HG03135 (cell line): Measurements from ENCODE around the gene STARD13.

Experiments
- ATAC-seq: cut with Tn5 transposase; IDR thresholded peaks from one replicate; pipeline ENCODE4 v1.9.1; 2021; ENCODE audit warnings: mild to moderate bottlenecking, moderate library complexity; ENCODE audit not compliant: unreplicated experiment

Gene STARD13

DNA sequence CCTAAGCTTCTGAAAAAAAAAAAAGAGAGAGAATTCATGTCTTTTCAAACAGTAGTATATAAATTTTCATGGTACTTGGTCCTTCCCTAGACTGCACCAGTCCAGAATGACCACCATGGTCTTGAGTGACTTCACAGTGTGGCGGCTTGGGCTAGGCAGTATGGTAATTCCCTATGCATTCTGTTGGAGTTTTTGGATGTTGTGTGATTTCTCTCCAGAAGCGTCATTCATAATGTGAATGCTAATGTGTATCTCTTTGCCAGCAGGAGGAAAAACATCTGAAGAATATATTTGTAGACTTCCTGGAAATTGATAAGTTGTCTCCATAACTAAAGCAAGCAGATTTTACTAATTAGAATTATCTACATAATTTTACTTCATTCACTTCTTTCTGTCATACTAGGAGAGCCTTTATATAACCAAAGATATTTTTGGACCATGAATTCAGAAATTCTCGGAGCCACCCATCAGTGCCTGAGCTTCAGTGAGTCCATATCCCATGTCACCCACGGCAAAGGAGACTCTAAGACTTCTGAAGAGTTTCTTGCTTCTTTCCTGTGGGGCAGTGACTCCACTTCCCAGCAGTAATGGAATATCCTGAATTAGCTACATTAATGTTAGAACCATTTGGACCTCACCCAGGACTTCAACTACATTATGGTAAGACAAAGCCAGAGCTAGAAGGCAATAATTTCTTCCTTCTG is 8.4 kb downstream of the STARD13 start:
- no peak for ATAC-seq

DNA sequence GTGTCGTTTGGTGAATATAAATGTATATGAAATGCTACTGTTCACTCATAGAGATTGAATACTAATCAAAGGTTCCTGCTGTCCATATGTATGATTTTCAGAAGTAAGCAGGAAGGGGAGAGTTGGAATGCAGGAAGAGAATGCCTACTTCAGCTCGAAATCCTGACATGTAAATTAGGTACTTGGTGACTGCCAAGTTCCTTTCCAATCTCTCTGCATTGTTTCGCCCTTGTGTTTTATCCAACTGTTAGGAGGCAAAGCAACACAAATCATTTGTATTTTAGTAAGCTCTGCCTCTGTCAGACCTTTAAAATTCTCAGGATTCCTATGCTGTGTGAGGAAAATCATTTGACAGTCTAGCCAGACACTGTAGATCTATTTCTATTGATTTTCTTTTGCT is 9.0 kb downstream of the STARD13 start:
- no peak for ATAC-seq

DNA sequence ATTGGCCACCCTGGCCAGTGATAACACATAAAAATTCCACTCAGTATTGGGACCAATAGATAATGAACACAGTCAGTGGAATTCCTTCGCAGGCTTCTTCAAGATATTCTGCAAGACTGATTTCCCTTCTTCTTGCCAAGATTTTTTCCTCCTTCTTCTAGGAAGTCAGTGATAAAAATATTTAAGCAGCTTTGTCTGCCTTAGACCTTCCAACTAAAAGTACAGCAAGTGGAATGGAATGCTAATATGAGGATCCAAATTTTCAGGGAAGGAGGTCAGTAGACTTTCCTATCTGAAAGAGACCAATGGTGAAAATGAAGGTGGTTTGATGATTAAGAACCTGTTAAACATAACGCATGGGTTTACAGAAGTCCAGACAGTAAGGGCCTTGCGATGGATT is 9.6 kb downstream of the STARD13 start:
- no peak for ATAC-seq

DNA sequence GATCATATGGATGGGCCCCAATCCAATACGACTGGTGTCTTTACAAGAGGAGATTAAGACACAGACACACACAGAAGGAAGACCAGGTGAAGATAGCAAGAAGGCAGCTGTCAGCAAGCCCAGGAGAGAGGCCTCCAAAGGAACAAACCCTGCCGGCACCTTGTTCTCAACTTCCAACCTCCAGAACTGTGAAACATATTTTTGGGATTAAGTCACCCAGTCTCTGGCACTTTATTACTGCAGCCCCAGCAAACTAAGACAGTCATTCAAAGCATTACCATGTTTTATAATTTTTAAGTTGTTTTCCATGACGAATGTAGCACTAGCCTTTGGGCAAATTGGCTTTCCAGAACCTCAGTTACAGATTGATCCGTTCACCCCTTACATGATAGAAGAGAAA is 11.3 kb downstream of the STARD13 start:
- no peak for ATAC-seq

DNA sequence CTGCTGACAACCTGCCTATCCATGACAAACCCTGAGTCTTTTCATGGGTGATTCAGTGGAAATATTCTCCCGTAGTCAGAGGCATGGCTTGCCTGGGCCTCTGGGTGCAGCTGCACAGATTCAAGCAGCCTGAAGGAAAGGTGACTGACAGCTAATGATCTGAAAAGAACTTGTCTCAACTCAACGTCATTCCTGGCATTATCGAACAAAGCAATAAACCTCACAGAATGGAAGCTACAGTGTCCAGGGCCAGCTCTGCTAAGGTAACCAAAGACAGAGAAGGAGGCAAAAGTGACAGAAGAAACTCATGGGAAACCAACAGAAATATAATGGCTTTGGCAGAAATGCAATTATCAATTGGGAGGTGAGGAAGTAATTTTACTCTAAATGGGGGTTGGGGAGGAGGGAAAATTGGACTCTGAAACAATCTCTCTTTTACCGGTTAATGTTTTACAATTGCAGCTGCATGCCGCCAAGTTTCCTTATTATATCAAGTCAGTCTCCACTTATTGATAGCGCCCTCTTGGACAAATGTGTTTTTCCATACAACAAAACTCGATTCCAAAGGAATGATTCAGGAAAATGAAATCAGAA is 12.9 kb downstream of the STARD13 start:
- ATAC-seq: no peak

DNA sequence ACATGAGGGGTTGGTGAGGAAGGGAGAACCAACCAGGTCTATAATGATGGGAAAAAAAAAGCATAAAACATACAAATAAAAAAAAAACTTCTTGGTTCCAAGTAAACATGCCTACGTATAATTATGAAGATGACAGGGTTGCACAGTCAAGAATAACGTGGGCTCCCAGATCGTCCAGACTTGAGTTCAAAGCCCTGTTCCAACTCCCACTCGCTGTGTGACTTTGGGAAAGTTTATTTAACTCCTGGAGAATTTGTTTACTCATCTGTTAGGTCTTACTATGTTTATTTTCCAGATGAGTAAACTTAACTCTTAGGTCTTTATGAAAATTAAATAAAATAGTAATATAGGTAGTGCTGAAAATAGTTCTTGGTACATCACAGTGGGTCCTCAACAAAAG is 13.8 kb downstream of the STARD13 start:
- no peak for ATAC-seq

DNA sequence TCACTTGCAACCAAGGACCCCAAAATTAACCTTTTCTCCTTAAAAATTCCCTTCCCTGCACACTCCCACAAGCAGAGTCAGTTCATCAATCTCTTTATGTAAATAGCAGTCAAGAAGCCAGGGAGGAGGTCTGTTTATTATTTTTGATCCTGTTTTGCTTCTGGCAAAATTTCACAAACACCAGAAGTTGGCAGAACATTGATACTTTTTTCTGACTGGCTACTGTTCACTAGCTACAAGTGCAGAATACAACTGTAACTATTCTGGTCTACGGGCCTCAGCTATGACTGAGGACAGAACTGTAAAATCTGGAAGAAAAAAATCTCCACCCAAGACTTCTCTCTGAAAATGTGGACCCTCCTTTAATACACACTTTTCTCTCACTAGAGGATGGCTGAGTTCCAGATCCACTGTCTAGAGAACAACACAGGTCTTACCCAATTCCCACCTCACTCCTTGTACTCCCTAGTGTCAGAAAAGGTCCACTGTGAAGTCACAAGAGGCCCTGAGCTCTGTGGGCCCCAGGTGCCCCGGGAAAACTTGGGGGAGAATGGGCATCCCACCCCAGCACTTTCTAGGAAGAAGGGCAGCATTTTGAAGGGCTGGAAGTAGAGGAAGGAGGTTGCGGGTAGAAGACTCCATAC is 14.5 kb downstream of the STARD13 start:
- no peak for ATAC-seq

DNA sequence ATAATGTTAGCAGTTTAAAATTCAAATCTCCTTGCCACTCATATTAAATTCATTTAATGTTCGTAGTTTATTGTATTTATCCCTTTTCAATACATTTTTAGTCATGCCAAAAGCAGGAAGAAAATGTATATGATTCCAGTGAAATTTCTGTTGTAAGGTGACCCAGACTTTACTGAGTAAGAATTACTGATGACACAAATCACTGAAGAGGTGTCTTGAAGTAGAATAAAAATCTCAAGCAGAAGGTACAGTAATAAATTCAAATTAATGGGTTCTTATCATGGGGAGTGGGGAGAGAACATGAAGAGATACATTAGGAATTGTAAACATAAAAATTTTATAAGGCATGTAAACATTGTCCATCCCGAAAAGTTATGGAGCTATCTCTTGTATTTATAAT is 19.9 kb downstream of the STARD13 start:
- ATAC-seq: no peak

DNA sequence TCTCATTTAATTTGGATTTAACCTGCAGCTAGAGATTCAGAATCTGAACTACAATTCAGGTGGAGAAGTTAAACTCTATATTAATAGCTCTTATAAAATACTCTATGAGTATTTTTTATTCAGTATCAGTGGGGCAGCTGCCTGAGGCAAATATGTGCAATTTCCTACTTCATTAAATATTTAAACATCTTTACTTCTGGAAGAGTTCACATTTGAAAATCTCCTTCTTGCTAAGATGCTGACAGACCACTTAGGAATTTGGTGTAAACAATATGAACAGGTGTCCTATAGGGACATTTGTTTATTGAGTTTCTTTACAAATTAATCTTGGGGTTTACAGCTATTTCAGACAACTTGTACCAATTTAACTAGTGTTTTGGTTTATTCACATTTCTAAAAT is 20.4 kb downstream of the STARD13 start:
- no peak for ATAC-seq

DNA sequence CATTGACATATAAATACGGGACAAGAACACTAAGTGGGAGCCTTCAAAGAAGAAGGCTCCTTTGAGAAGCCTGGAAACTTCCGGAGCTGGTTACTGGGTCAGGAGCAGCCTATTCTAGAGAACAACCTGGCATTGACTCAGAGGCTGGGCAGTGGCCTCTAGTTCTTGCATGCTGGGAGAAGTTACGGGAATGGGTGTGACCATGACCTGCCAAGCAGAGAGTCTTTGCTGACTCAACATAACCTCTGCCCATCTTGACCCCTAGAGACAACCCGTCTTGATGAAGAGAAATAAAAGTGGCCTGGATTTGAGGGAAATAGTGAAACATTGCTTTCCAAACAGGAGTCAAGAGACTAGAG is 21.0 kb downstream of the STARD13 start:
- no peak for ATAC-seq

DNA sequence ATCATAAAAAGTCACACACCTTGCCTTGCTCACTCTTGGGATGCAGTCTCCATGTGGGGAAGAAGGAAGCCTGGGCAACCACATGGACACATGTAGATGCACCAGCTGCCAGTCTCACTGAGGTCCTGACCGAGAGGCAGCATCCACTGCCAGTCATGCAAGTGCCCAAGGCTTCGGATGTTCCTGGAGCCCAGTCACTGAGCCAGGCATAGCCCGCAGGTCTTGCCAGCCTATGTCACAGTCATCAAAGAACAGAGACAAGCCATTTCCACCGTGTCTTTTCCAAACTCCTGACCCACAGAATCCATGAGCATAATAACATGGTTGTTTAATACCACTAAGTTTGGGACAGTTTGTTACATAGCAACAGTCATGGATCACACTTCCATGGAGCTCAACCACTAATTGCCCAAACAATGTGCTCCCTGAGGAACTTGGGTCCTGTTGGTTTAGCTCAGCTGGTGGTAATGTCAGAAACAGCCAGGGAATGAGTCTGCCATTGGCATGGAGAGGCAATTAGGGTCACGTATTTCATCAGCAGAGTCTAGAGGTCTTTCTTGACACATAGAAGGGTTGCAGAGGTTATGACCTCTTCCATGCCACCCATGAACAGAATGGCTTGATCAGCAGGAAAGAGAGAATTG is 21.5 kb downstream of the STARD13 start:
- ATAC-seq: no peak

DNA sequence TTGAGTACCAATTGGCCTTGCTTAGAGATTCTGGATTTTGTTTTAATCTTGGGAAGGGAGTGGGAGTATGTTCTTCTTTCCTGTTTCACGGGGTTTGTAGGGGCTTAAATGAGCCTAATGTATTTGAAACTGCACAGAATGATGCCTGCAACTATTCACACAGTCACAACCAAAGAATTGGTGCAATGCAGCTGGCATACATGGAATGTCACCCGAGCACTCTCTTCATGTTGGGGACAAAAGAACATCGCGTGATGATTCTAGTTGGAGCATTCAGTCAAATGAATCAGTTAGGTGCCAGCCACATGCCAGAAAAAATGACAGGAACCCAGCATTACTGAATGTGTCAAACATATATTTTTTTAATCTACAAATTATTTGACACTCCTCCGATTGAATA is 22.1 kb downstream of the STARD13 start:
- ATAC-seq: no peak

DNA sequence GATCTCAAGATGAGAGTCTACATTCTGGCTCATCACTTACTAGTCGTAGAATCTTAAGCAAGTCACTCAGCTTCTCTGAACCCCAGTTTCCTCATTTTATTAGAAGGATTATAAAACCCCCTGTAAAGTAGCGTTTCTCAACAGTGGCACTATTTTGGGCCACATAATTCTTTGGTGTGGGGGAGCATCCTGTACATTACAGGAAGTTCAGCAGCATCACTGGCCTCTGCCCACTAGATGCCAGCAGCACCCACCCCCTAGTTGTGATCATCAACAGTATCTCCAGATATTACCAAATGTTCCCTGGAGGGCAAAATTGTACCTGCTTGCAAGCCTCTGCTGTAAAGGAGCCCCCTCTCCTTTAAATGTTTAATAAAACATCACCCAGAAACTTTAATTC is 22.6 kb downstream of the STARD13 start:
- ATAC-seq: no peak

DNA sequence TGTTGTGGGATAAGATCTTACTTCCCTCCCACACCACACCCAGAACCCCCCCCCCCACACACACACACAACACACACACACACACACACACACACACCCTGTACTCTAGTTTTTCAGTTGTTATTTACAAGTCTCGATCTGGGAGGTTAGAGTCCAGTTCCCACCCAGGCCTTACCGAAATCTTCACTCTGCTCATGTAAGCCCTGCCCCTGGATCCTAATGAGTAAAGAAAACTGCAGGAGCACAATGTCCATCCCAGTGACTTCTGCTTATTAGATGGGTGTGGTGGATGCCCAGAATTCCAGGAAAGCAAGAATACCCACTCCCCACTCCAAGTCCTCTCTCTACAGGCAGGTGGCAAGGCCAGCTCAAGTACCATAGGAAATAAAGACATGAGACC is 23.0 kb downstream of the STARD13 start:
- no peak for ATAC-seq

DNA sequence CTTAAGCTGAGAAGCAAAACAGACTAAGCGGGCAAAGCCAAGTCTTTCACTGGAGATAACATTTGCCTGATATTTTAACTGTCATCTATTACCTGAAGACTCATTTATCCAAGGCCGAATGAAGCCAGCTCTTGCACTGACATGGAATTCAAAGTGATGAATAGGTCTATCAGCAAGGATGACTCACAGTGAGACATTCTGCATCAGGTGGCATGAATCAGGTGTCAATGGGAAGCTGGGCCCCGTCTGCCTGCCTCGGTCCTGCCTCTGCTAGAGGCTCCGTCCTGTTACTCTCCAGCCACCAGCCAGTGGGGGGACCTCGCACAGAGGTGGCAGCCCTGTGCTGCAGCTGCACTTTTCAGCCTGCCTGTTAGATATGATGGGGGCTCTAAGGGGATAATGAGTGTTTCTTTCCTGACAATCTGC is 23.5 kb downstream of the STARD13 start:
- no peak for ATAC-seq

DNA sequence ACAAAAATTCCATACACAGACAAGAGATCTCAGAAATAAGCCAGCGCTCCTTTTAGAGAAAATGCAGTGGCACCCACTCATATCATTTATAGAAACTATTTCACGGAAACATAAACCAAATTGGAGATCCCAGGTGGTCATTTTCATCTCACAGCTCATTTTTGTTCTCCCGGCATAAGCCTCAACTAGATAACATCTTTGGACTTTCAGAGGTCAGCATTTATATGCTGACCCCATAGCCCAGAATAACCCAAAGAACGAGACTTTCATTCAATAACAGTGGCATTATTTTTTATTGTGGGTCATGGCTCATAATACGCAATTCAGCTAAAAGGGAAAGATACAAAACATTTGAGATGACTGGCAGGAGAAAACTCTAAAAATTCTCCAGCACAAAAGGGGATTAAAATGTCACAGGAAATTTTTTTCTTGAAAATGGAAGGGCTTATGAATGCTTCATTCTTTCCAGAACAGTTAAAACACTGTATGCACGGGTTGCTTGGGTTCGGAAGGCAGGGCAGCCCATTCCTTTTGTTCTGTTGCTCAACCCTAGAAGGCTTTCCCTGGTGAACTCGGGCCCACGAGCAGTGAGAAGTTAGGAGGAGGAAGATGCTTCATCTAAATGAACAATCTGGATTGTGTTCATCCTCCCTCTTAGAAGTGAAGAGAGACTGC is 24.0 kb downstream of the STARD13 start:
- no peak for ATAC-seq

DNA sequence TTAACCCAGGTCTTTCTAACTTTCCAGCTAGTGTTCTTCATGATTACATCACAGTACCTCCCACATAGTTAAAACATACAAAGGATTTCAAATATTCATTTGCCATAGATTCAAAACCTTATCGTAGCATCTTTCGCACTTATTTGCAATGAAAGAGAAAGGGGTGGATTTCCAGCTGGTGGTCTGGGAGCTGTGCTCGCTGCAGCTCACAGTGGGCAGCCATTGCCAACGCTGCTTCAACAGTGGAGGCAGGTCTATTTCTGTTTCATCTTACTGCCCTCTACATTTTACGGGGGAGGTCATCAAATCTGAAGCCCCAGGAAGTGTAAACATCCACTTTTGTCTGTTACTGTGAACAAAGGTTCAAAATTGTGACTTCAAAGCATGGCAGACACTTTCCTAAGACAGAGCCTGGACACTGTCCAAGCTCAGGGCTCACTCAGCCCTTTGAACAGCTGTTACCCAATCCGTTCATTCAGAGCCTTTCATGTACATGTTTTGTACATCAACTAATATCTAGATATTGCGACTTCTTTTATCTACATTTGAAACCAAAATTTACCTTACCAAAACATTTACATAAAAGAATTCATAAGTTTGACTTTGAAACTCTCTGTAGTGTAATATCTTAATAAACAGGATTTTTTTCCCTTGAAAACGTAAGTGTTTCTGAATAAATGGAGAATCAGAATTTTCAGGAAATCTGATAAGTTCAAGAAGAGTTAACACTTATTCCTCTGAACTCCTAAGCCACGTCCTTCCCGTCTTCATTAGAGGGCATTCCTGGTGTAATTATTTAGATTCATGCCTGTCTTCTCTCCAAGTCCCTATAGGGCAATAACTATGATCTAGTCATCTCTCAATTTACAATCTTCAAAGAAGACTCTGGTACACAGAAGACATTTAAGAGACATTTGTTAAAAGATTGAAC is 25.1 kb downstream of the STARD13 start:
- no peak for ATAC-seq

DNA sequence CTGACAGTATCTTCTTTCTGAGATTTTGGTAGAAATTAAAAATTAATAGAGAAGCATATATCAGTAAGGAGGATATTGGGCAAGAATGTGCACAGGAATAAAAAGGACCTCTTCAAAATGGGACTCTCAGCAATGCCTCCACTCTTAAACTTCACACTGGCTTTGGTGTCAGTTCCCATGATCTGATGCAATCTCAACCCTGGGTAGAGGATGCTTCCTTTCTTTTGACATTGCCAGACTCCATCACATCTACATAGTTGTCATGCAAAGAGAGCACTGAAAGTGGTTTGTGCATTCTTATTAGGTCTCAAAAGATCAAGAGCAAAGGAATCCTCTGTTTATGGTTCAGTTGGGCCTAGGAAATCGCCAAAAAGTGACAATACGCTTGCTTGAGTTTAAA is 26.3 kb downstream of the STARD13 start:
- no peak for ATAC-seq

DNA sequence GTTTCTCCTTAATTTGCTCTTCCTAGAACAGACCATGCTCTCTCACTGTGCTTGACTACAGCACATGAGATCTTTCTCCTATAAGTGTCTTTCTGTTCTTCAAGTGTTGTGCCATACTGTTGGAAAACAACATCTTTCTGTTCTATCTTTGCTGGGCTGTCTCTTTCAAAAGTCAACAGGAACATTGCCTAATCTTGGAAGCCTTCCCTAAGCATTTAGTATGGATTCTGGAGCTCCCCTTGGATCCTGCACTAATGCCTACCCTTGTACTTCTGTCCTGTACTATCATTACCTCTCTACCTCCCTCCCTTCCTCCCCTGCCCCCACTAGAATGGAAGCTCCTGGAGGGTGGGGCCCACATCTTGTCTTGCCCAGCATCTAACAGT is 26.8 kb downstream of the STARD13 start:
- ATAC-seq: no peak
